Cardiac atrium fibroblast (primary cell): ENCODE results near the gene NUDT21. TPM values are rescaled to one million over a fixed set of nuclear protein-coding genes. Genes with fewer than 3 reads are reported as not detected.

Experiments used
- total RNA-seq: library from RNA; depleted of rRNA; stranded (reverse); fragments of >200 nt; gene quantifications from 2 replicates; pipeline ENCODE4 v1.2.3, GENCODE V29; 2015

Gene NUDT21
- total RNA-seq = 60.9 and 80.9 TPM in 2 replicates

GRCh38 chr16:56450986-56451752 lies at the start of gene NUDT21, which contains the start of gene OGFOD1:
NUDT21 (minus strand) TSS chr16:56451332; CDS start chr16:56451202, 130 bp downstream.
OGFOD1 (plus strand) TSS chr16:56451554; CDS start chr16:56451613, 59 bp downstream.

DNA sequence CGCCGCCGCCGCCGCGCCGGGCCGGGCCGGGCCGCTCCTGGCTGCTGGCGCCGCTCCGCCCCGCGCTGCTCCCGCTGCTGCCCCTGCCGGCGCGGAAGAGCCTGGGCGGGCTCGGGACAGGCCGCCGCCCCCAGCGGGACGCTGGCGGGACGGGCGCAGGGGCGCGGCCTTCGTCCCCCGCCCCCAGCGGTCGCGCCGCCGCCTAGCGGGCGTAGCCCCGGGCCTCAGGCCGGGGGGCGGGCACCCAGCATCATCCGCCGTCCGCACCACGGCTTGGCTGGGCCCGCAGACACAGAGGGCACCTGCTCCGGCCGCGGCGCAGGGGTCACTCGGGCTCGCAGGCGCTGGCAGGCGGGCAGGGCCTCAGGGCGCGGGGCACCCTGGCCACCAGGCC lies 25.7 kb downstream of the NUDT21 start, which contains the start of gene AMFR:
AMFR (minus strand) TSS at position 107 of the 394 bp plus-strand sequence. CDS start 218 bp downstream, outside the sequence.

Other genes starting within 250 kb of the NUDT21 start
- 107 and 127 TPM in 2 replicates for gene AMFR, start 25.8 kb downstream of the NUDT21 start, total RNA-seq
- gene OGFOD1, start 222 bp upstream of the NUDT21 start, total RNA-seq = 40.3 and 78.2 TPM in 2 replicates
- gene BBS2, start 68.7 kb upstream of the NUDT21 start, total RNA-seq = 28.7 and 48.4 TPM in 2 replicates
- not detected in 2 replicates for gene MT4, start 113.7 kb upstream of the NUDT21 start, total RNA-seq
- 0.81 TPM in 1 of 2 replicates, not detected in the other for gene MT3, start 138.2 kb upstream of the NUDT21 start, total RNA-seq
- gene MT2A, start 157.3 kb upstream of the NUDT21 start, total RNA-seq = 54.9 and 221 TPM in 2 replicates
- 44.0 and 78.9 TPM in 2 replicates for gene MT1E, start 174.4 kb upstream of the NUDT21 start, total RNA-seq
- gene MT1M, start 181.3 kb upstream of the NUDT21 start, total RNA-seq = 0.18 and 0.32 TPM in 2 replicates
- 5.7 and 6.9 TPM in 2 replicates for gene MT1A, start 187.3 kb upstream of the NUDT21 start, total RNA-seq
- not detected in 2 replicates for gene MT1B, start 200.6 kb upstream of the NUDT21 start, total RNA-seq
- gene MT1F, start 206.6 kb upstream of the NUDT21 start, total RNA-seq = 0.18 TPM in 1 of 2 replicates, not detected in the other
- gene MT1G, start 216.7 kb upstream of the NUDT21 start, total RNA-seq = not detected in 2 replicates
- not detected in 2 replicates for gene MT1H, start 218.5 kb upstream of the NUDT21 start, total RNA-seq
- gene MT1X, start 231.1 kb upstream of the NUDT21 start, total RNA-seq = 63.2 and 353 TPM in 2 replicates